ENCODE results near the gene NTNG1. TPM values are rescaled to one million over a fixed set of nuclear protein-coding genes. Genes with fewer than 3 reads are reported as not detected.

The NTNG1 gene
- total RNA-seq, 1 donor from 2014 or later = 9.6 TPM

- DNase-seq (no peak), ATAC-seq (no peak)
- no peak for TF ChIP-seq CTCF (IDR thresholded peaks at IDR 0.05)
- intact Hi-C loops (cut with DNase I) = no loop called here
- Histone ChIP-seq H3K27ac (no peak overlapping the region), H3K27me3 (ENCODE audit: low read depth) (no peaks in the 10 kb centered on the region), H3K9me3 (no peaks in the 10 kb centered on the region), H3K36me3 (no peaks in the 10 kb centered on the region), H3K4me3 (no peak overlapping the region), H3K4me1 (no peaks in the 10 kb centered on the region)
Measured at GRCh38 chr1:107100331-107100984, 40.4 kb upstream of the NTNG1 start.

GRCh38 chr1:107105914-107106313, 34.9 kb upstream of the NTNG1 start:
- DNase-seq = no peak
- H3K4me1 ChIP-seq = no peaks in the 10 kb centered on the region
- H3K36me3 ChIP-seq = no peaks in the 10 kb centered on the region
- H3K27ac ChIP-seq = no peak overlapping the region
- no peak for TF ChIP-seq CTCF (IDR thresholded peaks at IDR 0.05)
- no peak for ATAC-seq
- intact Hi-C loops (cut with DNase I) = no loop called here
- no peaks in the 10 kb centered on the region for H3K27me3 ChIP-seq (ENCODE audit: low read depth)
- H3K4me3 ChIP-seq = no peak overlapping the region
- no peaks in the 10 kb centered on the region for H3K9me3 ChIP-seq

- H3K27ac ChIP-seq = no peak overlapping the region
- intact Hi-C loops (cut with DNase I) = no loop called here
- no peak for DNase-seq
Measured at GRCh38 chr1:107110326-107110725, 30.5 kb upstream of the NTNG1 start.

GRCh38 chr1:107116306-107116790, 24.5 kb upstream of the NTNG1 start:
- H3K36me3 ChIP-seq = no peaks in the 10 kb centered on the region
- no peaks in the 10 kb centered on the region for H3K9me3 ChIP-seq
- no peaks in the 10 kb centered on the region for H3K27me3 ChIP-seq (ENCODE audit: low read depth)
- H3K4me3 ChIP-seq = no peak overlapping the region
- ATAC-seq (no peak), DNase-seq (no peak)
- no peak for TF ChIP-seq CTCF (IDR thresholded peaks at IDR 0.05)
- no peak overlapping the region for H3K27ac ChIP-seq
- no peaks in the 10 kb centered on the region for H3K4me1 ChIP-seq
- intact Hi-C loops (cut with DNase I) = no loop called here

More at GRCh38 chr1:107110326-107110725, 30.5 kb upstream of the NTNG1 start:
- TF ChIP-seq CTCF (IDR thresholded peaks at IDR 0.05) = no peak
- Histone ChIP-seq H3K27me3 (ENCODE audit: low read depth) (no peaks in the 10 kb centered on the region), H3K9me3 (no peaks in the 10 kb centered on the region), H3K4me3 (no peak overlapping the region), H3K4me1 (no peaks in the 10 kb centered on the region), H3K36me3 (no peaks in the 10 kb centered on the region)
- no peak for ATAC-seq

GRCh38 chr1:107122225-107122624, 18.6 kb upstream of the NTNG1 start:
- no peak for ATAC-seq
- no peak overlapping the region for H3K27ac ChIP-seq

More at GRCh38 chr1:107122225-107122624, 18.6 kb upstream of the NTNG1 start:
- H3K4me3 ChIP-seq = no peak overlapping the region
- no peaks in the 10 kb centered on the region for H3K4me1 ChIP-seq
- no peak for TF ChIP-seq CTCF (IDR thresholded peaks at IDR 0.05)
- no peaks in the 10 kb centered on the region for H3K27me3 ChIP-seq (ENCODE audit: low read depth)
- intact Hi-C loops (cut with DNase I) = no loop called here
- no peaks in the 10 kb centered on the region for H3K9me3 ChIP-seq
- H3K36me3 ChIP-seq = no peaks in the 10 kb centered on the region
- no peak for DNase-seq
